Testis (tissue), 2 donors: ENCODE measurements around the gene DYRK3.

ENCODE experiments used
- CTCF ChIP-seq, 3 experiments: fragments of 450-650 bp in 2 of 3; fragments of 200-600 bp in 1 of 3; sonication (generic) in 1 of 3; IDR thresholded peaks; one replicate each; pipeline ENCODE4 v1.5.1; 2016 to 2019; ENCODE audit warnings: antibody characterized with exemption in 3 of 3, mild to moderate bottlenecking in 2 of 3, moderate library complexity in 1 of 3
- POLR2A ChIP-seq: fragments of 450-650 bp; IDR thresholded peaks from one replicate; pipeline ENCODE4 v1.6.1; 2017; ENCODE audit warnings: antibody characterized with exemption, mild to moderate bottlenecking, moderate library complexity

DNA sequence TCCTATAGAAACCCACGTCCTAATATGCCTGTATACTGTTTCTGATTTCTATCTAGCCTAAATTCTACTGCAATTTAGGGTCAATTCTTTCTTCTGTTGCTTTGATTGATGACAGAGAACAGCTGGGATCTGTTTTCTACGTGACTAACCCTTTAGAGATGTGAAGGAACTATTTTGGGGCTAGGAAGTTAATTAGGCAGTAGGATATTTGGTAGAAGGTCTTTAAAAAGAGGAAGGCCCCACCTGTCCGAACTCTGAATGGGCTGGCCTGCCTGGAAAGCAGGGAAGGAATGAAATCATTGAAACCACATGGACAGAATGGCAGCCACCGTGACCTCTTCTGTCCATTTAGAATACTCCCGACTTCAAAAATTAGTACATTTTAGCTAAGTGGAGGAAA lies 44.1 kb upstream of the DYRK3 start:
- TF ChIP-seq CTCF (IDR thresholded peaks at IDR 0.05): no peak
- TF ChIP-seq POLR2A: no peak
